Gastroesophageal sphincter (tissue), 4 donors: Measurements from ENCODE around the gene SCN8A. TPM values are rescaled to one million over a fixed set of nuclear protein-coding genes. Genes with fewer than 3 reads are reported as not detected.
"Not testable (repeated sequence)": the region's sequence is repeated elsewhere in the genome, so short reads cannot be mapped to it uniquely, and the experiment has no call there.

Experiments
- ATAC-seq: fragments of 150-250 bp; one replicate; pipeline ENCODE4 v1.9.1; 2016; ENCODE audit warnings: mild to moderate bottlenecking, moderate library complexity
- H3K27ac ChIP-seq, 4 donors: fragments of 200-600 bp; sonication (generic) in 3 of 4; 1 replicate in 3 of 4; 2 replicates in 1 of 4; pipeline ENCODE4 v1.5.1; 2016 to 2019
- H3K27me3 ChIP-seq: fragments of 200-600 bp; sonication (generic); one replicate; pipeline ENCODE4 v1.5.1; 2019
- H3K36me3 ChIP-seq, 2 donors: fragments of 200-600 bp; sonication (generic); one replicate each; pipeline ENCODE4 v1.5.1; 2019; ENCODE audit warnings: control low read depth in 1 of 2
- H3K4me1 ChIP-seq, 3 donors: fragments of 200-600 bp; sonication (generic); 1 replicate in 2 of 3; 2 replicates in 1 of 3; pipeline ENCODE4 v1.5.1; 2016 to 2019; ENCODE audit warnings: control low read depth in 2 of 3
- H3K4me3 ChIP-seq, 2 donors: fragments of 200-600 bp; sonication (generic); one replicate each; pipeline ENCODE4 v1.5.1; 2019; ENCODE audit warnings: mild to moderate bottlenecking in 1 of 2, moderate library complexity in 1 of 2
- H3K9me3 ChIP-seq, 3 donors: fragments of 200-600 bp; sonication (generic); one replicate each; pipeline ENCODE4 v1.5.1; 2017 to 2019; ENCODE audit warnings: control low read depth in 2 of 3
- CTCF ChIP-seq, 4 experiments: fragments of 200-600 bp in 2 of 4; fragments of 450-650 bp in 2 of 4; sonication (generic) in 1 of 4; IDR thresholded peaks; one replicate each; pipeline ENCODE4 v1.5.1; 2017 to 2019; ENCODE audit warnings: antibody characterized with exemption in 4 of 4, mild to moderate bottlenecking in 2 of 4, moderate library complexity in 2 of 4
- EP300 ChIP-seq: sonication (generic); formaldehyde crosslinking; IDR thresholded peaks from one replicate; pipeline ENCODE4 v1.6.1; 2017; ENCODE audit warnings: antibody characterized with exemption, mild to moderate bottlenecking
- POLR2A ChIP-seq, 2 donors: fragments of 450-650 bp; IDR thresholded peaks; one replicate each; pipeline ENCODE4 v1.6.1; 2017; ENCODE audit warnings: antibody characterized with exemption in 2 of 2, mild to moderate bottlenecking in 2 of 2, moderate library complexity in 1 of 2
- POLR2AphosphoS5 ChIP-seq: sonication (generic); formaldehyde crosslinking; IDR thresholded peaks from one replicate; pipeline ENCODE4 v1.6.1; 2017; ENCODE audit warnings: antibody characterized with exemption
- WGBS, 2 donors: methylation state at CpG; one replicate each; pipeline ENCODE4 v1.1.5; 2018; ENCODE audit warnings: low coverage in 1 of 2; 5-methylcytosine and 5-hydroxymethylcytosine counted together
- total RNA-seq, 4 donors: library from RNA; depleted of rRNA; stranded (reverse); fragments of >200 nt; gene quantifications; one replicate each; pipeline ENCODE4 v1.1.0, GENCODE V29; 2016

SCN8A gene
- total RNA-seq, 4 donors from 2014 or later = 0.47 to 1.2 (median 0.60) TPM

GRCh38 chr12:51601241-51601640 lies 10.2 kb downstream of the SCN8A start:
- TF ChIP-seq CTCF (IDR thresholded peaks at IDR 0.05) = no peak
- no peak for TF ChIP-seq POLR2AphosphoS5
- TF ChIP-seq POLR2A (IDR thresholded peaks at IDR 0.05) = no peak
- TF ChIP-seq EP300 = no peak
- H3K9me3 ChIP-seq = no peaks in the 10 kb centered on the region
- ATAC-seq = no peak
- H3K4me1 ChIP-seq = no peaks in the 10 kb centered on the region
- H3K27me3 ChIP-seq = peaks cover 10% of the 10 kb centered on the region
- no peak overlapping the region for H3K4me3 ChIP-seq
- no peak overlapping the region for H3K27ac ChIP-seq
- no peaks in the 10 kb centered on the region for H3K36me3 ChIP-seq

GRCh38 chr12:51605896-51606295 lies 14.9 kb downstream of the SCN8A start:
- 50 to 100% methylated on average over 1 of the region's 1 CpG for WGBS, 2 donors
- not testable (repeated sequence) for H3K4me1 ChIP-seq, H3K36me3 ChIP-seq, H3K27me3 ChIP-seq, H3K4me3 ChIP-seq, H3K9me3 ChIP-seq, H3K27ac ChIP-seq, ATAC-seq

DNA sequence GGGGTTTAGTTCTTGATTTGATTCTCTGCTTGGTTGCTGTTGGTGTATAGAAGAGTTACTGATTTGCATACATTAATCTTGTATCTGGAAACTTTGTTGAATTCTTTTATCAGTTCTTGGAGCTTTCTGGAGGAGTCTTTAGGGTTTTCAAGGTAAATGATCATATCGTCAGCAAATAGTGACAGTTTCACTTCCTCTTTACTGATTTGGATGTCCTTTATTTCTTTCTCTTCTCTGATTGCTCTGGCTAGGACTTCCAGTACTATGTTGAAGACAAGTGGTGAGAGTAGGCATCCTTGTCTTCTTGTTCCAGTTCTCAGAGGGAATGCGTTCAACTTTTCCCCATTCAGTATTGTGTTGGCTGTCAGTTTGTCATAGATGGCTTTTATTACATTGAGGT lies 16.2 kb downstream of the SCN8A start:
- H3K9me3 ChIP-seq, ATAC-seq, H3K4me1 ChIP-seq, H3K27ac ChIP-seq, H3K27me3 ChIP-seq, H3K36me3 ChIP-seq, H3K4me3 ChIP-seq: not testable (repeated sequence)
- 83 to 95% methylated on average over 2 of the region's 2 CpGs for WGBS, 2 donors

- no peak overlapping the region for H3K4me3 ChIP-seq
- no peak overlapping the region for H3K27ac ChIP-seq
- WGBS, 2 donors = 84 to 94% methylated on average over 3 to 4 of the region's 4 CpGs
- H3K36me3 ChIP-seq = no peaks in the 10 kb centered on the region
- no peak for ATAC-seq
- H3K27me3 ChIP-seq = peaks cover 5% of the 10 kb centered on the region
- no peak for TF ChIP-seq POLR2AphosphoS5
- no peak for TF ChIP-seq POLR2A (IDR thresholded peaks at IDR 0.05)
- TF ChIP-seq EP300 = no peak
- no peak for TF ChIP-seq CTCF (IDR thresholded peaks at IDR 0.05)
- H3K4me1 ChIP-seq = no peaks in the 10 kb centered on the region
- no peaks in the 10 kb centered on the region for H3K9me3 ChIP-seq
Measured at GRCh38 chr12:51620448-51620847, 29.4 kb downstream of the SCN8A start.

DNA sequence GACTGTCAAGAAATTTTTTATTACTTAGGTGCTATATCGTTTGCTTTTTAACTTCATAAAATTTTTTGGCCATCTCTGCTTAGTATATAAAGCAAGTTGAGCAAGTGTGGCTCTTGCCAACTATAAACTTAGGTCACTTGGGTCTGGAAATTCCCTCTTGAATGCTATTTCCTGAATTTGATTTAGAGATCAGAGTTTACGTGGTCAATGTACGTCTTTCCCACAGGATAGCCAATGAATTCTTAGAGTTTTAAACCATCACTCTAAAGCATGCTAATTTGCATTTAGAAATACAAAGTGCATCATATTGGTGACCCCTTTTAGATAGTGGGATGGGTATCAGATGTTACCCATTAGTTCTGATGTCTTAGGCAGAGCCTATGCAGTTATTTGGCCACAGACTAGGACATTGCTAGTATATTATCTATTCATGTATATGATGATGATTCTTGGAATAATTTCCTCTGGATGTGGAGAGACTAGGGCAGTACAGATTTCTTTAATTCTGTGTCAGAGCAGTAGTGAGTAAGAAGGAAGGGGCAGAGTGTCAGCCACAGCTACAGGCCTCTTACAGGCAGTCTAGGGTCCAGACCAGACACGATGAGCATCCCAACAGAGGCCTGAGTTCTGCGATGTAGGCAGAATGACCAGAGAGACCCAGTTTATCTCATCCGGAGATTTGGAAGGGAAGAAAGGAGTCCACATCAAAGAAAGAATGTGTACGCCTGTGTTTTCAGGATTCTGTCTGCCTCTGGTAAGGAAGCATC lies 30.3 kb downstream of the SCN8A start:
- Histone ChIP-seq H3K27me3 (peaks cover 5% of the 10 kb centered on the region), H3K4me1 (no peaks in the 10 kb centered on the region), H3K9me3 (no peaks in the 10 kb centered on the region), H3K36me3 (no peaks in the 10 kb centered on the region), H3K4me3 (no peak overlapping the region), H3K27ac (no peak overlapping the region)
- TF ChIP-seq POLR2AphosphoS5 = no peak
- no peak for TF ChIP-seq CTCF (IDR thresholded peaks at IDR 0.05)
- TF ChIP-seq EP300 = no peak
- TF ChIP-seq POLR2A (IDR thresholded peaks at IDR 0.05) = no peak
- WGBS, 2 donors = 69 to 71% methylated on average over 5 to 7 of the region's 7 CpGs
- ATAC-seq = no peak

GRCh38 chr12:51622564-51622963 lies 31.5 kb downstream of the SCN8A start:
- no peak for ATAC-seq
- Histone ChIP-seq H3K9me3 (no peaks in the 10 kb centered on the region), H3K27me3 (peaks cover 5% of the 10 kb centered on the region), H3K4me1 (no peaks in the 10 kb centered on the region), H3K27ac (no peak overlapping the region), H3K4me3 (no peak overlapping the region), H3K36me3 (no peaks in the 10 kb centered on the region)
- no peak for TF ChIP-seq CTCF (IDR thresholded peaks at IDR 0.05)
- TF ChIP-seq EP300 = no peak
- no peak for TF ChIP-seq POLR2AphosphoS5
- TF ChIP-seq POLR2A (IDR thresholded peaks at IDR 0.05) = no peak
- WGBS, 2 donors = 50 to 100% methylated on average over 1 of the region's 1 CpG
